AG09319 (cell line): ENCODE data around the gene LDB2.

Source experiments
- DNase-seq: peaks from one replicate; pipeline ENCODE4 v3.0.0-alpha.2; 2010; ENCODE audit warnings: low read depth; ENCODE audit errors: extremely low read depth
- TF ChIP-seq, protein P1 (sequence below): IDR thresholded peaks from 2 replicates; pipeline ENCODE4 v1.5.1; 2011; ENCODE audit warnings: low read depth, mild to moderate bottlenecking, inconsistent platforms, low read length, moderate library complexity

The LDB2 gene

DNA sequence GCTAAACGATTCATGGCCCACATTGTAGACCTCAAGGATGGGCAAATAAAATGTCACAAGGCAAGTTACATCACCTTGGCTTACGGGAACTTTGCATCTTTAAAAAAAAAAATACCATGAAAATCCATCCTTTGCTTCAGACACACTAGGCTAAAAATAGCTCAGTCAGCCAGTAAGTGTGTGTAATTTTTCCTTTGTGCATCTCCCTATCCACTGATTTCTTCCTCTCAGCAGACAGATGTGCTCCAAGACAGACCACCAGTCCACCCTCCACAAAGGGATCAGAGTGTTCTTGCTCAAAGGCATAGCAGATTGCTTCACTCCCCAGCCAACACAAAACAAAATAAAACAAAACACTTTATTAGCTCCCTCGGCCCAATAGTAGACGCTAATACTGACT is 14.6 kb downstream of the LDB2 start:
- DNase-seq, result no peak
- TF ChIP-seq, protein P1, sequence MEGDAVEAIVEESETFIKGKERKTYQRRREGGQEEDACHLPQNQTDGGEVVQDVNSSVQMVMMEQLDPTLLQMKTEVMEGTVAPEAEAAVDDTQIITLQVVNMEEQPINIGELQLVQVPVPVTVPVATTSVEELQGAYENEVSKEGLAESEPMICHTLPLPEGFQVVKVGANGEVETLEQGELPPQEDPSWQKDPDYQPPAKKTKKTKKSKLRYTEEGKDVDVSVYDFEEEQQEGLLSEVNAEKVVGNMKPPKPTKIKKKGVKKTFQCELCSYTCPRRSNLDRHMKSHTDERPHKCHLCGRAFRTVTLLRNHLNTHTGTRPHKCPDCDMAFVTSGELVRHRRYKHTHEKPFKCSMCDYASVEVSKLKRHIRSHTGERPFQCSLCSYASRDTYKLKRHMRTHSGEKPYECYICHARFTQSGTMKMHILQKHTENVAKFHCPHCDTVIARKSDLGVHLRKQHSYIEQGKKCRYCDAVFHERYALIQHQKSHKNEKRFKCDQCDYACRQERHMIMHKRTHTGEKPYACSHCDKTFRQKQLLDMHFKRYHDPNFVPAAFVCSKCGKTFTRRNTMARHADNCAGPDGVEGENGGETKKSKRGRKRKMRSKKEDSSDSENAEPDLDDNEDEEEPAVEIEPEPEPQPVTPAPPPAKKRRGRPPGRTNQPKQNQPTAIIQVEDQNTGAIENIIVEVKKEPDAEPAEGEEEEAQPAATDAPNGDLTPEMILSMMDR, result no peak

DNA sequence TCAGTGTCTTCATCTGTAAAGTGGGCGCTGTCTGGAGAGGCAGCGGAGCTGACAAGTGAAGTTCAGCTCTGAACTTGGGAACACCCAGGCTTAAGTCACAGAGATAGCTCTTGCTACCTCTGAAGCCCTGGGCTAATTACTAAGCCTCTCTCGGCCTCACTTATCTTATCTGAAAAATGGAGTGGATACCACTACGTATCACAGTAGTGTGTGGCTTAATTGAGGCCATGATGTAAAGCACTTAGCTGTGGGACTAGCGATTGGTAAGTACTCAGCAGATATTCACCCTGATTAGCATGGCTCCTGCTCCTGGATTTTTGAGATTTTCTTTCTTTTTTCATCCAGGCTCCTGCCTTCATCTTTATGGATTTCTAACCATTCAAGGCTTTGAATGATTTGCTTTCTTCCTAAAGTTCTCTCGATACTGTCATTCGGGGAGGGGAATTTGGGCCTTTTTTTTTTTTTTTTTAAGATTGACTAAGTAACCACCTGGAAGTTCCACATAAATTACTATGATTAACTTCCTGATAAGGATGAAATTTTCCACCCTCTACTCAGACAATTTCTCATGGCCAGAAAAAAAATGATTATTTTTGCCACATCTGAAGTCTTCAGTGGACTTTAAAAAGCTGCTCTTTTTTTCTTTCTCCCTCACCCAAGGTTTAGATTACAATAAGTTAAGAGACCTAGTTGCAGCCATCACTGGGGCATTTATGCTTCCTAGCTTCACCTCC is 17.1 kb downstream of the LDB2 start:
- DNase-seq, result no peak
- TF ChIP-seq, protein P1, result no peak

DNA sequence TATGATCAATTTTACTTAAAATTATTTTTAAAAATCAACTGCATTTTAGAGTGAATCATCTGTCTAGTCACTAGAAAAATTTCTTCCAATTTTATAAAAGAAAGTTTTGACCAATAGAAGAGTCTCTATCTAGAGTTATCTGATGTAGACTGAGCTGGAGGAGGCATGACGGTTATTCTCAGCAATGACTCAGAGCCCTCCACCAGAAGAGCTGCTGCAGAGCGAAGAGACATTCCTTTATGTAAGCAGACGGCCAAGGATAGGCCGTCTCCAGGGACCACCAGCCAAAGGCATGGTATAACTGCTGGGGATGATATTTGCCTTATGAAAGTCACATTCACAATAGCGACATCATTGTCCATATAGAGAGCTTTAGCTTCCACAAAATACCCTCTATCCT is 23.0 kb downstream of the LDB2 start:
- no peak for DNase-seq
- TF ChIP-seq, protein P1, result no peak

DNA sequence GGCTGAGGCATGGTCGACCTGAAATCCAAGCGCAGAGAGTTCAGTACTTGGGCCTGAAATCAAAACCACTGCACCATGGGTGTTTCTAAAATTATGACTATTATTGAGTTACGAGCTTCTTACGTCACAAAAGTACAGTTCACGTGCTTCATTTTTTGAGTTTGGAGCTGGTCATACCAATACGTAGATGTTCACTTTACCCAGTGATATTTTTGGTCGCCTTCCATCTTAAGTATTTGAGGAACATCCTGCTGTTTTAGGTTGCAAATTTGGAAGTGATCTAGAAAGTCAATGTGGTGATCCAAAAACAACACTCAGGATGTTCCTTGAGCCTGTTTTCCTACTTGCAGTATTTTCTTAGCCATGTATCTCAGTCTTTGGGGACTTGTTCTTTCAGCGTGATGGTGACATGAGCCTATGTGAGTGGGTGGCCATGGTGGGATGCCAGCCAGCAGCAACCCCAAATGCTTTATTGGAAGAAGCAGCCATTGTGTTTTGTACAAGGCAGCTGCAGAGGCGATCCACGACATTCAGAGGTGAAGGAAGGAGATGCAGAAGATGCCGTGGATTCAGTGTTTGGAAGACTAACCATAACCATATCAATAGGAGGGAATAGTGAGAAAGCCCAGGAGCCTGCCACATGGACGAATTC is 28.7 kb downstream of the LDB2 start:
- TF ChIP-seq, protein P1, result no peak
- no peak for DNase-seq

DNA sequence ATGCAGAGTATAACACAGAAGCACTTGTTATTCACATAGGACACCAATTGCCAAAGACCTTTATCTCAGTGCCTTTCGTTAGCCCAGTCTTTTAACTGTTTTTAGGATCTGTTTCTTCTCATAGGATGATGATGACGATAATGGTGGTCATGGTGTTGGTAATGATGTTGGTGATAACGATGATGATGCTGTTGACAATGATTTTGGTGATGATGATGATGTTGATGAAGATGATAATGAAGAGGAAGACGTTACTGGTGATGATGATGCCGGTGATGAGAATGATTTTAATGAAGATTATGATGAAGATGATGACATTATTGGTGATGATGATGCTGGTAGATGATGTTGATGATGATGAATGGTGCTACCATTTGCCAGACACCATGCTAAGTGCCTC is 29.8 kb downstream of the LDB2 start:
- TF ChIP-seq, protein P1, result no peak
- DNase-seq, result no peak

DNA sequence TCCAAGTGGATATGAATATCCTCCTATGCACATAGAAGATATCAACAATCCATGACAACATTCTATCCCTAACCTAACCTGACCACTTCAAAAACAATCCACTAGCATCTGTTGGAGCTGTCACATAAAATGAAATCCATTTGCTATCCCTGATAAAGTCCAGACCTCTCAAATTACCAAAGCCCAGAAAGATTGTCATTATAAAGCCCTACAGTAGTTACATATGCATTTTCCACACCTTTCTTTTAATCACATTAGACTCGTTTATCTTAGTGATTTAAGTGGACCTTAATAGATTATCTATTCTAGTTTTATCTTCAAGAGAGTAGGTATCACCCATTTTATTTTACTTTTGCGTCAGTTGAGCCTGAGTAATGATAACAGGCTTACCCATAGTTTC is 30.6 kb downstream of the LDB2 start:
- TF ChIP-seq, protein P1, result no peak
- DNase-seq, result no peak

DNA sequence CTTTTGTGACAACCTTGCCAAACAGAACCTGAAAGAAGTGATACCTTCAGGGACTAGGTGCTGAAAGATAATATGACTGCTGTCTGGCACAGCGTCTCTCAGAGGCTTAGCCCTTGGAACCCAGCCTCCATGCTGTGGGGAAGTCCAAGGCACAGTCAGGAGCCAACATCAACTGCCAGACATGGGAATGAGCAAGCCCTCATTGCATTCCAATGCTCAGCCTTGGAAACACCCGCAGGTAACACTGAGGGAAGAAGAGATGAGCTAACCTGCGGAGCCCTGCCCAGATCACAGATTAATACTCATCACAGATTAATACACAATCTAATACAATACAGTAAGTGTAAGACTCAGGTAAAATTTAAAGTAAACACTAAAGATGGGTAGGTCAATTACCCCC is 31.5 kb downstream of the LDB2 start:
- DNase-seq, result no peak
- TF ChIP-seq, protein P1, result no peak
